ENCODE results near the gene COG2.
A peak's percentile ranks its signal among the peaks of the same experiment; 100 is the strongest.
"Not testable (repeated sequence)": the region's sequence is repeated elsewhere in the genome, so short reads cannot be mapped to it uniquely, and the experiment has no call there.

COG2 gene

GRCh38 chr1:230642263-230642959, at the start of gene COG2:
TSS of gene COG2 (plus strand) at chr1:230642481. CDS start at chr1:230642607, 126 bp downstream.
- peak; percentile 90 to 99 (median 95) for DNase-seq
- intact Hi-C loops (cut with DNase I) = loop anchor here (1.0 to 5.0 kb wide), 4 partner anchors 70 to 218 kb away; partner anchors contain the start of gene AGT

GRCh38 chr1:230592848-230593414, 49.4 kb upstream of the COG2 start:
- intact Hi-C loops (cut with DNase I) = no loop called here
- no peak for DNase-seq

GRCh38 chr1:230594214-230594773, 48.0 kb upstream of the COG2 start:
- intact Hi-C loops (cut with DNase I) = no loop called here
- DNase-seq = no peak

GRCh38 chr1:230595181-230595580, 47.1 kb upstream of the COG2 start:
- DNase-seq = no peak
- intact Hi-C loops (cut with DNase I) = no loop called here

- no peak for DNase-seq
These were observed 46.0 kb upstream of the COG2 start for GRCh38 chr1:230596306-230596705.

GRCh38 chr1:230598745-230599144, 43.5 kb upstream of the COG2 start:
- intact Hi-C loops (cut with DNase I) = no loop called here
- no peak for DNase-seq

More at GRCh38 chr1:230596306-230596705, 46.0 kb upstream of the COG2 start:
- intact Hi-C loops (cut with DNase I) = no loop called here

- intact Hi-C loops (cut with DNase I) = no loop called here
These were observed 42.2 kb upstream of the COG2 start for GRCh38 chr1:230599926-230600656.

GRCh38 chr1:230600657-230601400, 41.5 kb upstream of the COG2 start:
- intact Hi-C loops (cut with DNase I); DNase-seq: not testable (repeated sequence)

More at GRCh38 chr1:230599926-230600656, 42.2 kb upstream of the COG2 start:
- DNase-seq = no peak

- no peak for DNase-seq
These were observed 33.1 kb upstream of the COG2 start for GRCh38 chr1:230609208-230609607.

GRCh38 chr1:230610589-230610988, 31.7 kb upstream of the COG2 start:
- intact Hi-C loops (cut with DNase I) = no loop called here
- DNase-seq = no peak

More at GRCh38 chr1:230609208-230609607, 33.1 kb upstream of the COG2 start:
- intact Hi-C loops (cut with DNase I) = no loop called here

GRCh38 chr1:230611128-230611877, 31.0 kb upstream of the COG2 start:
- intact Hi-C loops (cut with DNase I) = no loop called here
- no peak for DNase-seq

GRCh38 chr1:230611878-230612235, 30.4 kb upstream of the COG2 start:
- intact Hi-C loops (cut with DNase I) = no loop called here
- no peak for DNase-seq

GRCh38 chr1:230612651-230613050, 29.6 kb upstream of the COG2 start:
- intact Hi-C loops (cut with DNase I) = no loop called here

GRCh38 chr1:230614121-230614520, 28.2 kb upstream of the COG2 start:
- intact Hi-C loops (cut with DNase I) = no loop called here
- DNase-seq = peak in 3 of 10 donors; percentile 28 to 78 (median 75)

More at GRCh38 chr1:230612651-230613050, 29.6 kb upstream of the COG2 start:
- no peak for DNase-seq

GRCh38 chr1:230618537-230618936, 23.7 kb upstream of the COG2 start:
- intact Hi-C loops (cut with DNase I) = no loop called here

GRCh38 chr1:230620649-230621323, 21.5 kb upstream of the COG2 start:
- DNase-seq = no peak
- intact Hi-C loops (cut with DNase I) = no loop called here

More at GRCh38 chr1:230618537-230618936, 23.7 kb upstream of the COG2 start:
- no peak for DNase-seq

- intact Hi-C loops (cut with DNase I) = no loop called here
- peak in 1 of 10 donors; percentile 73 for DNase-seq
These were observed 20.8 kb upstream of the COG2 start for GRCh38 chr1:230621324-230622030.

- DNase-seq = no peak
- intact Hi-C loops (cut with DNase I) = no loop called here
These were observed 20.1 kb upstream of the COG2 start for GRCh38 chr1:230622151-230622550.
